Stimulated activated CD4-positive, alpha-beta T cell treated with anti-CD3 and anti-CD28 coated beads, Interleukin-1b, Interleukin-23, amount 100 ng/mL, for 48 hours (primary cell): ENCODE measurements around the gene GOLM1.
"Not testable (repeated sequence)": the region's sequence is repeated elsewhere in the genome, so short reads cannot be mapped to it uniquely, and the experiment has no call there.

Experiments
- DNase-seq: peaks from one replicate; pipeline ENCODE4 v3.0.0-alpha.2; 2020

Gene GOLM1

GRCh38 chr9:86098824-86099700 is at the start of gene GOLM1:
Gene GOLM1, minus strand, starts transcription at chr9:86099558. Its CDS starts 20,238 bp downstream, at chr9:86079320.
- DNase-seq, result peak; percentile 22

GRCh38 chr9:86146671-86147070 is 47.3 kb upstream of the GOLM1 start:
- not testable (repeated sequence) for DNase-seq

DNA sequence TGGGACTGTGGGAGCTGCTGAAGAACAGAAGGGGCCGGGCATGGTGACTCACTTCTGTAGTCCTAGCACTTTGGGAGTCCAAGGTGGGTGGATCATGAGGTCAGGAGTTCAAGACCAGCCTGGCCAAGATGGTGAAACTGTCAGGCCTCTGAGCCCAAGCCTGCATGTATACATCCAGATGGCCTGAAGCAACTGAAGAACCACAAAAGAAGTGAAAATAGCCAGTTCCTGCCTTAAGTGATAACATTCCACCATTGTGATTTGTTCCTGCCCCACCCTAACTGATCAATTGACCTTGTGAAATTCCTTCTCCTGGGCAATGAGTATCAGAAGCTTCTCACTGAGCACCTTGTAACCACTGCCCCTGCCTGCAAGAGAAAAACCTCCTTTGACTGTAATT is 46.6 kb upstream of the GOLM1 start:
- DNase-seq, result not testable (repeated sequence)

GRCh38 chr9:86142973-86143372 is 43.6 kb upstream of the GOLM1 start:
- no peak for DNase-seq

DNA sequence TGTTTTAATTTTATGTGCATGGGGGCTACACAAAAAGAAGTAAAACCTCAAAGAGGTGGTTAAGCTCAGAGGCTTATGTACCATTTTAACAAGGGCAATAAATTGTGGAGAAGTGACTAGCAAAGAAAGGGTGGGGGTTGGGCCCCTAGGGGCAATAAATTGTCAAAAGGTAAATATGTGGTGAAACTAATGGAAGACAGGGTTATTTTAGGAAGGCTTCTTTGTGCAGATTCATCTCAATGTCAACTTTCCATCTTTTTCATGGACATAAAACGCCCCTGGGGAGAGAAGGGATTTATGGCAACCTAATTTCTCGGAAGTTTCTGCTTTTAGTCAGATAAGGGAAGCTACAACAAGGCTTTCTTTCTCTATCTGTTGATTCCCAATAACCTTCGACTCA is 42.5 kb upstream of the GOLM1 start:
- DNase-seq, result no peak

DNA sequence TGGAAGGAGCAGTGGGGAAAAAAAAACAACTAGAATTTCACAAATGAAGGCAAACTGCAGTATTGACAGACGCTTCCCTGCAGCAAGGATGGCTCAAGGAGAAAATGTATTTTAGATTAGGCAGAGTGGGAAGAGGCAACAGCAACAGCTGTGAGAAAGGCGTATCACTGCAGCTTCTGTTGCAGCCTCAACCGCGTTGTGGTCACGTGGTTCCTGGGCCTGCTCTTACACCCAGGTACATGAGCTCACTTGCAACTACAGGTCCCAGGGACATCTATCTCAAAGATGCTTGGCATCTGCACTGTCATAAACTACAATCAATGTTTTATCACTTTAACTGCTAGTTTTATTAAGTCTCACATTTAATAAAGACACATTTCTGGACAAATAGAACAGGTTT is 36.0 kb upstream of the GOLM1 start:
- no peak for DNase-seq

GRCh38 chr9:86134361-86134760 is 35.0 kb upstream of the GOLM1 start:
- DNase-seq, result no peak

DNA sequence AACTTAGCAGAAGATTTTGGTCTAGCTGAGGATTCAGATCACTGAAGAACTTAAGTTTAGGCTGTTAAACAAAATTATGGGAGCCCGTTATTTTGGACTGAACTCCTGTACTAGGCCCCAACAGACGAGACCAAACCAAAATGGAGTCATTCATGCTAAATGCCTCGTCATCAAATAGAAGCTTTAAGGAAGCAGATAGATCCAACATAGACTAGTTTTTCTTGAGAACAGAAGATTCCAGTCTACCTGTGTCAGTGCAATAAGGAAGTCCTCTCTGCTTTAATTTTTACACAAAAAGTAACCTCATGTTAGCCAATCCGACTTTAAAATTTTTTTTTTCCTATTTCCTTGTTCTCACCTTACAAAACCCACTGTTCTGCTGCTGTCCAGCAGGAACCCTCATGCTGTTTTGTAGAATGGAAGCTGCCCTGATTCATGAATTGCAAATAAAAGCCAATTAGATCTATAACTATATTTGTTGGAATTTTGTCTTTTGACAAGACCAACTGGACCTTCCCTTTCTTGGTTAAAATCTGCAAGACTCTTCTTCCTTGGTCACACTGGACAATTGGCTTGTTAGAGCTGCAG is 29.0 kb upstream of the GOLM1 start:
- no peak for DNase-seq

DNA sequence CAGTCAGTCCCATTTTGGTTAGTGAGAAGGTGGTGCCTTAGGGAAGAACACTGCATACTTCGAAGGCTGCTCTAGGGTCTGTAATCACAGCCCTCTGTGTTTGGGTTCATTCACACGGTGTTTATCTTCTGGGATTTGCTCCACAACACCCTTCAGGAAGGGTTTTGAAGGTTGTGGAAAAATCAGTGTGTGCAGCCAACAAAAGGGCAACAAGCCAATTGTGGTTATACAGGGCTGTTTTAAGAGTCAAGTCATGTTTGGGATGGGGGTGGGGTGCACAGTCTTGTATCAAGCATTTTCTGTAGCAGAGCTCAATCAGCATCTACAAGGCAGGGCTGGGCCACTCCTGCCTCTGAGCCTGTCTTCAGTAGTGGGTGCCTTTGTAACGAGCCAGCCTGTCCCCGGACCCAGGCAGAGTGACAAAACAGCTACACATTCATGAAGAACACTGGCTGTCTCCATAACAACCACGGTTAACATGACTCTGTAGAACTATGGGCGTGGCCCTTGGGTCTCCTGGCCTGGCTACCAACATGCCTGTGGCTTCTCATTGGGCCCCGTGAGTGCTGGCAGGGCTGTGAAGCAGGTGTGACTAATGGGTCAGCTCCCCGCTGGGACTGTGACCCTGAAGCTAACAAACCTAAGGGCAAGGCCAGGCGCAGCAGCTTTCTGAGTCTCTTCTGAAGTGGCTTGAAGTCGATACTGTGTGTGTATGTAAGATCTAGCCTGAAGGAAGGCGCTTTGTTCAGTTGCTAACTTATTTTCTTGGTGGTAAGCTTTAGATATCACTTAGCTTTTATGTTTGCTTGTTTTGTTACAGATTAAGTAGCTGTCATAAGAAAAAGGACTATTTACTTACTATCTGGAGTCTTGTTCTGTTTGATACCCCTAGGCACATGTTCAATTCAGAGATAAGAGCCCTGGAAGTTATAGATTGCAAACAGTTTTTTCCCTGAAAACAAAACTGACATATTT is 27.9 kb upstream of the GOLM1 start:
- DNase-seq, result no peak

DNA sequence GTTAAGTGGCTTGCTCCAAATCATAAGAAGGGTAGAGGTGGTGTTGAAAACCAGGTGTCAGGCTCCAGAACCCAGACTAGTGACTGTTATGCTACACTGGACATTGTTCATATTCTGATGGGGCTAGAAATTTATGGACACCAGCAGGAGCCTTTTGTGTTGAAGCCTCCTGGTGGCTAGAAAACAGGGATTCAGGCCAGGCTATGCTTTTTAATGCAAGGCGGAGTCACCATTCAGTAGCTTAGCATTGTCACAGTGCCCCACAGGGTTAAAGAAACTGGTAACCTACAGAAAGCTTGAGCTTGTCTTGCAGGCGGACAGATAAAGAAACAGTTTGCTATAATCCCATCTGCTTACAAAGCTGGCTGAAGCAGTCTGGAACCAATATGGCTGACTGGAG is 23.0 kb upstream of the GOLM1 start:
- DNase-seq, result no peak

DNA sequence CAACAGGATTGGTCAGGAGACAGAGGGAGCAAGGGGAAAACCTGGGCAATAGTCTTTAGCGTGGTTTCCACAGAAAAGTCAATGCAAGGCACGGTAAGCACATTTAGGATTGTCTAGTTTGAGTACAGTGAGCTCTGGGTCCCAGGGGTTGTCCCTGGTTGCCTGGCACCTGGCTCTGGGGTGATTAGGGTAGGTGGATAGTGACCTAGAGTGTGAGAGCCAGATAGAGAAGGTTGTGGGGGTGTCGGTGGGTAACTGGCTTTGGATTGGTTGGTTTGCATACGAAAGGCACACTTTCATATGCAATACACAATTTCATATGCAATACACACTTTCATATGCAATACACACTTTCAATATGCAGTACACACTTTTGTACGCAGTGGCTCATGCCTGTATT is 20.1 kb upstream of the GOLM1 start:
- no peak for DNase-seq

- DNase-seq, result no peak
These were observed 17.1 kb upstream of the GOLM1 start for GRCh38 chr9:86116425-86116824.

GRCh38 chr9:86115886-86116285 is 16.5 kb upstream of the GOLM1 start:
- DNase-seq, result no peak

DNA sequence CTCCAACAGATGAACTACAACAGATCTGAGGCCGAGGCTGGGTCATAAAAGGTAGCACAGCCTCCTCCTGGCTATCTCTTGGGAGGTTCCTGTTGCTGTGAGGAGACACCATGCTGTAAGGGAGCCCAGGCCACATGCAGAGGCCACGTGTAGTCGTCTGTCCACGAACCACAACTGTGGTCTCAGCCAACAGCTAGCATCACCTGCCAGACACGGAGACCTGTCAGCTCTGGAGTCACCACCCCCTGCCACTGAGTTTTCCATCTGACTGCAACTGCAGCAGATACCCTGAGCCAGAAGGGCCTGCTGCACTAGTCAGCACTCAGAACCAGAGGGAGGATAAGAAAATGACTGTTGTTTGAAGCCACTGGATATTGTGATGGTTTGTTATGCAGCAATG is 12.7 kb upstream of the GOLM1 start:
- no peak for DNase-seq

DNA sequence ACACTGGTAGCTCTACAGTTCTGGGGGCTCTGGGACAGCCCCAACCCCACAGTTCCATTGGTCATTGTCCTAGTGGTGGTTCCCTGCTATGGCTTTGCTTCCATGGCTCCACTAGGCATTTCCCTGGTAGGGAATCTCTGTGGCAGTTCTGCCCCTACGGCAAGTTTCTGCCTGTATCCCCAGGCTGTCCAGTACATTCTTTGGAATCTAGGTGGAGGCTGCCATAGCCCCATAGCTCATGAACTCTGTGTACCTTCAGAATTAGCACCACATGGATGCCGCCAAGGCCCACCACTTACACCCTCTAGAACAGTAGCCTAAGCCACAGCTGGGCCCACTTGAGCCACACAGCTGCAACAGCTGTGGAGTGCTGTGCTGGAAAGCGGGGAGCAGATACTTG is 3.3 kb upstream of the GOLM1 start:
- no peak for DNase-seq

GRCh38 chr9:86099701-86100364 is 475 bp upstream of the GOLM1 start:
- peak; percentile 17 for DNase-seq

GRCh38 chr9:86097510-86098224 is 1.7 kb downstream of the GOLM1 start:
- DNase-seq, result no peak

DNA sequence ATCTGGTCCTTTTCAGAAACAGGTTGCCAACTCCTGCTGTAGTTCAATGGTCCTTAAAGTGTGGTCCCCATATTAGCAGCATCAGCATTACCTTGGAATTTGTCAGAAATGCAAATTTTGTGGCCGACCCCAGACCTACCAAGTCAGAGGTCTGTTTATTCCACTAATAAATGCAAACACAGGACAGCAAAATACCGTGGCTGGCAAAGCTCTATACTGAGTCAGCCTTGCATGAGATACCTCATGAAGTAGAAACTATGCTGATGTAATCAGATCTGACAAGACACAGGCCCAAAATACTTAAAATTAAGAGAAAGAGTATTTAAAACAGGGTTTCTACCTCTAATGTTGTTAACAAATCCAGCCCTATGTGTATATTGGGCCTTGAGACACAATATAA is 3.0 kb downstream of the GOLM1 start:
- DNase-seq, result no peak

DNA sequence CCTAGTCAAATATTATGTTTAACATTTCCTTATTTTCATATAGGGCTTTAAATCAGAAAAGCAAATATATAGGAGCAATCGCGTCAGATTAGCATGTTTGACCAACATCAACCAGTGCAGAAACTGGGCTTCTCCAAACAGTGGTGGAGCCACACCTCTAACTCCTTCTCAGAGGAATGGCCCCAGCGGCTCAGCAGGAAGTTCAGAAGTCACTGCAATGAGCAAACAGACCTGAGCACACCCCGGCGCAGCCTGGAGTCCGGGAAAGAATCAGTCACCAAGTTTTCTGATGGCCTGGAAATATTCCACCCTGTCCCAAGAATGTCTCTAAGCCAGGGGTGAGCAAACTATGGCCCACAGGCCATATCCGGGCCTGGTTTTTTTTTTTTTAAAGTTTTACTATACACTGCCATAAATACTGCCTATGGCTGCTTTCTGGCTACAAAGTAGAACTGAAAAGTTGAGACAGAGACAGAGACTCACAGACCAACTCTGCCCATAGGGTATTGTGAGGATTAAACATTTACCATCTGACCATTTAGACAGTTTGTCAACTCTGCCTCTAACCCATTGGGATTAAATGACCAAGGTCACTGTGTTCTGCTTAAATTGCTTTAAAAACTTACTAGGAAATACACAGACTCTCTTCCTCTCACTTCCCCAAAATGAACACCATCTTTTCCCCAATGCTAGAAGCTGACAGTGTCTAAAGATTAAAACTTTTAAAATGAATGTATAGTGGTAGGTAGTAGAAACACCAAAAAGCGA is 5.4 kb downstream of the GOLM1 start:
- no peak for DNase-seq

DNA sequence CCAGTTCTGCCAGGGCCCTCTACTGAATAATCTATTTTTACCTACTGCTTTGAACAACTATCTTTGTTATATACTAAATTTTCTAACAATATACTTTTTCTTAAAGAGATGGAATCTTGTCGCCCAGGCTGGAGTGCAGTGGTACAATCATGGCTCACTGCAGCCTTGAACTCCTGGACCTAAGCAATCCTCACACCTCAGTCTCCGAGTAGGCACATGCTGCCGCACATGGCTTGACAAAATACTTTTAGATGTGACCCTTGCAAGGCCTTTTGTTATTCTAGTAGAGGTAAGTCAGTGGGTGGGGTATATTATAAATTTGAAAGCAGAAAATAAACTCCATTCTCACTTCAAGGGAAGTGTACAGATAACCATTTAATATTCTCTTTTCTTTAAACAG is 7.9 kb downstream of the GOLM1 start:
- no peak for DNase-seq

GRCh38 chr9:86082870-86083269 is 16.5 kb downstream of the GOLM1 start:
- DNase-seq, result no peak
